HG02943 (cell line): ENCODE measurements around the gene SF1.
"Not testable (repeated sequence)": the region's sequence is repeated elsewhere in the genome, so short reads cannot be mapped to it uniquely, and the experiment has no call there.

Experiments
- ATAC-seq: cut with Tn5 transposase; IDR thresholded peaks from one replicate; pipeline ENCODE4 v1.9.1; 2021; ENCODE audit warnings: mild to moderate bottlenecking, low read depth, moderate library complexity; ENCODE audit not compliant: unreplicated experiment

SF1 gene, protein sequence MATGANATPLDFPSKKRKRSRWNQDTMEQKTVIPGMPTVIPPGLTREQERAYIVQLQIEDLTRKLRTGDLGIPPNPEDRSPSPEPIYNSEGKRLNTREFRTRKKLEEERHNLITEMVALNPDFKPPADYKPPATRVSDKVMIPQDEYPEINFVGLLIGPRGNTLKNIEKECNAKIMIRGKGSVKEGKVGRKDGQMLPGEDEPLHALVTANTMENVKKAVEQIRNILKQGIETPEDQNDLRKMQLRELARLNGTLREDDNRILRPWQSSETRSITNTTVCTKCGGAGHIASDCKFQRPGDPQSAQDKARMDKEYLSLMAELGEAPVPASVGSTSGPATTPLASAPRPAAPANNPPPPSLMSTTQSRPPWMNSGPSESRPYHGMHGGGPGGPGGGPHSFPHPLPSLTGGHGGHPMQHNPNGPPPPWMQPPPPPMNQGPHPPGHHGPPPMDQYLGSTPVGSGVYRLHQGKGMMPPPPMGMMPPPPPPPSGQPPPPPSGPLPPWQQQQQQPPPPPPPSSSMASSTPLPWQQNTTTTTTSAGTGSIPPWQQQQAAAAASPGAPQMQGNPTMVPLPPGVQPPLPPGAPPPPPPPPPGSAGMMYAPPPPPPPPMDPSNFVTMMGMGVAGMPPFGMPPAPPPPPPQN

GRCh38 chr11:64778473-64779298 is at the start of gene SF1:
Gene SF1 (minus strand): TSS chr11:64778542. CDS start chr11:64778392, 150 bp downstream.
- ATAC-seq = peak; percentile 85

GRCh38 chr11:64827451-64827839 is 49.1 kb upstream of the SF1 start:
- ATAC-seq = no peak

GRCh38 chr11:64826578-64827450 is 48.5 kb upstream of the SF1 start:
- no peak for ATAC-seq

DNA sequence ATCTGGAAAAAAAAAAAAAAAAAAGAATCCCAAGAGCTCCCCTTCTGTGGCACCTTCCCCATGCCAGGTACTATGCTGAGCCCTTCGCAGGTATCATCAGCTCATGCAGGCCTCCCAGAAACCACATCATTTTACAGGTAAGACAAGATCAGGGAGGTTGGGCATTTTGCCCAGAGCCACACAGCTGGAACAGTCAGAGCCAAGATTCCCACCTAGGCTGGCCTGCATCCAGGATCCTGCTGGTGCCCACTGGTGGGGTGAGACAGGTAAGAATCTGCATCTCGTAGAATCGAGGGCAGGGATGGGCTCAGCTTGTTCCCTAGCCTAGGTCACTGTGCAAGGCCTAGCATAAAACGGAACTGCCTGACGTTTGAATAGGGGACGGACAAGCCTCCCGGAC is 47.7 kb upstream of the SF1 start:
- ATAC-seq = no peak

DNA sequence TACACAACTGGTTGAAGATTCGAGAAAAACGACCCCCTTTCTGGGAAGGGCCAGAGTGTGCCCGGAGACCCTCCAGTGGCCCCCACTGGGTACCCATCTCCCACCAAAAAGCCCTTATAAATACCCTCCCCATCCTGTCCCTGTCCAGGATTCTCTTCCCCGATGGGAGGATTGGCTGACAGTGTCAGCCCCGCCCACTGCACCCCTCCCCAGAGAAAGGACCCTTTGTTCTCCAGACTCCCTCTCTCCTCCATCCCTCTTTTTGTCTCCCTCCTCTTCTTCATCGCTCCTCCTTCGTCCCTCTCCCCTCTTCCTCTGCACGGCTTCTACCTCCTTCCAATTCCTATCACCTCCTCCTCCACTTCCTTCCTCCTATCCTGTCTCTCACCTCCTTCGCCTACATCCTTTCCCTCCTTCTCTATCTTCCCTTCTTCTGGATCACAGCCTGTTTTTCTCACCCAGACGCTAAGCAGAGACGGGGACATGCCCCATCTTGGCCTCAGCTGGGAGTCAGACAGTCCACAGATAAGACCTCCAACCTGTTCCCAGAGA is 45.3 kb upstream of the SF1 start:
- no peak for ATAC-seq

- no peak for ATAC-seq
These were observed 39.1 kb upstream of the SF1 start for GRCh38 chr11:64817476-64817875.

GRCh38 chr11:64815433-64815832 is 37.1 kb upstream of the SF1 start:
- not testable (repeated sequence) for ATAC-seq

GRCh38 chr11:64814712-64815187 is 36.4 kb upstream of the SF1 start:
- ATAC-seq = peak; percentile 52

GRCh38 chr11:64813826-64814225 is 35.5 kb upstream of the SF1 start:
- ATAC-seq = no peak

- no peak for ATAC-seq
These were observed 32.5 kb upstream of the SF1 start for GRCh38 chr11:64810891-64811272.

- ATAC-seq = peak; percentile 59
These were observed 32.0 kb upstream of the SF1 start, which contains the start of gene MEN1 for GRCh38 chr11:64810271-64810890. Gene MEN1 (minus strand): TSS chr11:64810551. CDS start chr11:64810109, 442 bp downstream.

GRCh38 chr11:64809781-64810241 is 31.5 kb upstream of the SF1 start:
- ATAC-seq = no peak

DNA sequence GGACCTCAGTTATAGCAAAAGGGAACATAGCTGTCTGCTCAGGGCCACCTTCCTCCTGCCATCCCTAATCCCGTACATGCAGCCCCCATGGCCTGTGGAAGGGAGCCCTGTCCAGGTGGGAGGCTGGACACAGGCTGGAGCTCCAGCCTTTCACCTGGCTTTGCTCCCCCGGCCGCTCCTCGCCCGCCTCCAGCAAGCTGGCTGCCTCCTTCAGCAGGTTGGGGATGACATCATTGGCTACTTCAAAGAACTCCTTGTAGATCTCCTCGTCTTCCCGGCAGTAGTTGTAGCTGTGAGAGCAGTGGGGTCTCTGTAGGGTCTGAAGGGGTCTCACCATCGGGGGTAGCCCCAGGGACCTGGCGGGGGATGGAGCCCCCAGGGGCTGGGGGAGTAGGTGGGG is 27.1 kb upstream of the SF1 start:
- no peak for ATAC-seq

- ATAC-seq = no peak
These were observed 26.2 kb upstream of the SF1 start for GRCh38 chr11:64804346-64805210.

- no peak for ATAC-seq
These were observed 25.6 kb upstream of the SF1 start for GRCh38 chr11:64803846-64804345.

DNA sequence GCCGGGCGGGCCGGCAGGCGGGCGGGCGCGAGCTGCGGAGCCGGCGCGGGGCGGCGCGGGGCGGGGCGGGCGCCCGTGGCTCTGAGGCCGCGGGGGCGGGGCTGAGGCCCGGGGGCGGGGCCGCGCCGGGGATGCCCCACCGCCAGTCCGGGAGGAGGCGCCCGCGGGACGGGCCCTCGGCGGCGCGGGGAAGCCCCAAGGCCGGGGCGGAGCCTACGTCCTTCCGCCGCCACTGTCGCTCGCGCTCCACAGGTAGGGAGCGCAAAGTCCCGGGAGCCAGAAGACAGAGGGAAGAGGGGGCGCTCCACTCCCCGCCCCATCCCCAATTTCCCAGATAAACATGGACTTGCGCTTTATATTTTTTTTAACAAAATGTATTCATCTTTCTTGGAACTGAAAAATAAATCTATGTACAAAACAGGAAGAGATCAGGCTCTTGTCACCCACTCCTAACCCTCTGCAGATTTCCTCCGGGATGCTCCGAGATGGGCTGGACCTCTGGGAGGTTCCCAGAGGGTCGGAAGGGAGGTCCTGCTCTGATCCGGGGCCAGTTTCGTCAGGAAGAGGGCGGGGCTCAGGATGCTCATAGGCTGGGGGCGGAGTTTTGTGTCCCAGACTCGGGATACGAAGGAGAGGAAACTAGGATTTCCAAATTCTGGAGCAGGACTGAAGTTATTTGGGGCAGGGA is 25.0 kb upstream of the SF1 start, which contains the start of gene MAP4K2:
Gene MAP4K2, minus strand, starts transcription at position 57 of the 688 bp plus-strand sequence. CDS start 65 bp downstream, outside the sequence.
- no peak for ATAC-seq
